ENCODE results near the gene ZFP36L2.
"Not testable (repeated sequence)": the region's sequence is repeated elsewhere in the genome, so short reads cannot be mapped to it uniquely, and the experiment has no call there.

Gene ZFP36L2

DNA sequence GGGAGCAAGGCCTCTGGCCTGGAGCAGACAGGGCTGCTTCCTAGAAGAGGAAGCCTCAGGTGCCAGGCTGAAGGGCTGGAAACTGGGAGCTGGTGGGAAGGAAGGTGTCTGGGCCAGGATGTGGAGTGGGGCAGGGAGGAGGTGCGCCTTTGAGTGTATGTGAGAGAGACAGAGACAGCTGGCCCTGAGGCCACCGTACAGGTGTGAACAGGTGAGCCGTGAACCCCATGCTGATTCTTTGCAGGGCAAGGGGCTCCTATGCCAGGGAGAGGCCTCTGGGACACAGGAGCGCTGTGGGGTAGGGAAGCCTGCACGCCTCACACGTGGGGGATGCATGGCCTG is 16.3 kb downstream of the ZFP36L2 start:
- DNase-seq: no peak

DNA sequence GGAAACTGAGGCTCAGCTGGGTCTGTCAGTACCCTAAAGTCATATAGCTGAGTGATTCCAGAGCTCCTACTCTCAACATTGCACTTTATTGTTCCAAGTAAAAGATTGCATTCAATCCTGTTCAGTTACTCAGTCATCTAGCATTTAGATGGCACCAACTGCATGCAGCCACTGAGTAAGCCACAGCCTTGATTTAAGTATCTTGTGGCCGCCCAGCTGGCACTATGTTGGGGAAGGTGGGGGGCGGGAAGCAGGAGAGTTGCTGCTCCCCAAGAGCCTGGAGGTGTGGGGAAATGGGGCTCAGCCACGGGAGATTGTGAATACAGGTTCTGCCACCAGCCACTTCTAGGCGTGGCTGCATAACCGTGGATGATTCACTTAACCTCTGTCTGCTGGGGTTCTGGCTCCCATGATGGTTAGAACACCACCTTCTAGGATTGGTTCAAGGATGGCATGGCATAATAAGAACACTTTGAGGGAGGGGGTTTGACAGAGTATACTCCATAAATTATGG is 17.1 kb downstream of the ZFP36L2 start:
- DNase-seq: no peak

DNA sequence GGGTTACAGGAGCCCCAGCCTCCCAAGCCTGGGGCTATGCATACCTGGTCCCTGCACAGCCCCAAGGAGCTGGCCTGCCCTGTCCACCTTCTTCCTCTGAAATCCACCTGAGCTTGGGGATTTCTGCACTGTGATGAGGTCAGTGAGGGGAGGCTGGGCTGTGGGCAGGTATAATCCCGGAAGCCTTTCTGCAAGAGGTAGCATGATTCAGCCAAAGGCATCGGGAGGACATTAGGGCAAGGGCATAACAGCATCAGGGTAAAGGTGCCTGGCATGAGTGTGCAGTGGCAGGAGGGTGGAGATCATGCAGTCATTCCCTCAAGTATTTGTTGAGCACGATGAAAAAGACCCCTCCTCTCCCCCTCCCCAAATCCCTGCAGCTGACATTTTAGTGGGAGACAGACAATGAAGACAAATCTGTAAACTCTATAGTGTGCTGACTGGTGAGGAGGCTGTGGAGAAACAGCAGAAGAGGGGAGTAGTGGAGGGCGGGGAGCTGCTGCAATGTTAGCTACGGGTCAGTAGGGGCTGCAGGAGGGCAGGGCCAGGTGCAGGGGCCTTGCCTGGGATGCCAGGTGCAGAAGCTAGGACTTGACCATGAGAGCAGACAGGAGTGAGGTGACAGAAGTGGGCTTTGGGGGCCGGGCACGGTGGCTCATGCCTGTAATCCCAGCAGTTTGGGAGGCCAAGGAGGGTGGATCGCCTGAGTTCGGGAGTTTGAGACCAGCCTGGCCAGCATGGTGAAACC is 18.7 kb downstream of the ZFP36L2 start:
- no peak for DNase-seq

DNA sequence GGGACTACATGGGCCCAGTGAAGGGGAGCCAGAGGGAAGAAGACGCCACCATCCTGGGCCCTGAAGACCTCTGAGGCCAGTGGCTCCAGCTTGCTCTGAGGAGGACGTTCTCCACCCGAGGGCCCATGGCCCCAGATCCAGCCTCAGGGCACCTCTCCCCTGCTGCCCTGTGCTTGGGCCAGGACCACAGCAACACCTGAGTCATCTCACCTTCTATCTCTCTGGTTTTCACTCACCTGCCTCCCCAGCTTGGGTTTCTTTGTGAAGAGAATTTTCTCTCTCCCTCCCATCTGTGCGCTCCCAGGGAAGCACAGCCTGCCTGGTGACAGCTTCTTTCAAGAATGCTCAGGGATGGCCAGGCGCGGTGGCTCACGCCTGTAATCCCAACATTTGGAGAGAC is 19.8 kb downstream of the ZFP36L2 start:
- no peak for DNase-seq

DNA sequence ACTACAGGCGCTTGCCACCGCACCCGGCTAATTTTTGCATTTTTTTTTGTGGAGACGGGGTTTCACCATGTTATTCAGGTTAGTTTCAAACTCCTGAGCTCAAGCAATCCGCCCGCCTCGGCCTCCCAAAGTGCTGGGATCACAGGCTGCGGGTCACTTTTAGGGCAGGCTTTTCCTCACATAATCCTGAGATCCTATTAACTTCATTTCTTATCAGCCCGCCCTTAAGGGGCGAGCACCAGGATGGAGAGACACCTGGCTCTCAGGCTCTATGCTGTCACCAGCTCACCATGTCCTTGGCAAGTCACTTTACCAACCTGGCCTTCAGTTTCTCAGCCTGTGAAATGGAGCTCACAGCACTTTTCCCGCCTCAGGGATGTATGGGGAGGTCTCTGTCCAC is 23.0 kb downstream of the ZFP36L2 start:
- no peak for DNase-seq

DNA sequence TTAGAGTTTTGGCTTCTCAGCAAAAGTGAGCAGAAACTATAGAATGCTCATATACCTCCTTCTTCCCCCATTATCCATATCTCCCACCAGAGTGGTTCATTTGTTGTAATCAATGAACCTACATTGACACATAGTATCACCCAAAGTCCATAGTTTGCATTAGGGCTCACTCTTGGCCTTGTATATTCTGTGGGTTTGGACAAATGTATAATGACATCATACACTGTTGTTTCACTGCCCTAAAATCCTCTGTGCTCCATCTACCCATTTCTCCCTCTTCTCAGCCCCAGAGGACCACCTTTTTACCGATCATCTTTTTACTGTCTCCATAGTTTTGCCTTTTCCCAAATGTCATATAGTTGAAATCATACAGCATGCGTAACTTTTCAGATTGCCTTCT is 24.1 kb downstream of the ZFP36L2 start:
- DNase-seq: no peak

DNA sequence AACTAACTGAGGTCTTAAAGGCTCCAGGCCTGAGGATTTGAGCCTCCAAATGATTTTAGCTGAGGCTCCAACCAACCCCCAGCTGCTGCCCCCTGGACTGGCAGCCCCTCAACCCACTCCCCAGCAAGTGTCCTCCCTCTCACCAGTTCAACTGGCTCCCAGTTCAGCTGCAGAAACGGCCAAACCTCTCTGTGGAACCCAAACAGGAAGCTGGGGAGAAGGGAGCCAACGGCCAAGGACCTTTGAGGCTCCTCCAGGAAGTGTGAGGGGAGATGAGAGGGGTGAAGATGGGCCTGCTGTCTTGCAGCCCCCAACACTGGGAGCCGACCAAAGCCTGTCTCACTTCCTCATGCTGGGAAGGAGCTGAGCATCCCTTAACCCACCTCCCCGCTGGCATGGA is 24.9 kb downstream of the ZFP36L2 start:
- DNase-seq: no peak

DNA sequence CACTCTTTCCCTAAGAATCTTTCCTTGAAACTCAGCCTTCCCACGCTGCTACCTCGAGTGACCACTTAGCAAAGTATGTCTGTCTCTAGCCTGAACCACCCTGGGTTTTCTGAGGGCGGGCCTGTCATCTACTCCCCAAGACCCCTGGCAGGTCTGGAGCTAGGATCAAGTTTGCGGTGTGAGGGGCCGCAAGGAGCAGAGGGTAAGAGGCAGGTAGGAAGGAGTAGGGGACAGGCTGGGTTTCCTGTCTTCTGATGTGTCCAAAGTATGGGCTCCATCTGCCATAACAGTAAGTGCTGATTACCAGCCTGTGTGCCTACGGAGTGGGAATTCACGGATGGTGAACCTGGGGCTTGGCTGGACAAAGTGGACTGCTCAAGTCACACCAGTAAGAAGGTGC is 25.4 kb downstream of the ZFP36L2 start:
- DNase-seq: no peak

DNA sequence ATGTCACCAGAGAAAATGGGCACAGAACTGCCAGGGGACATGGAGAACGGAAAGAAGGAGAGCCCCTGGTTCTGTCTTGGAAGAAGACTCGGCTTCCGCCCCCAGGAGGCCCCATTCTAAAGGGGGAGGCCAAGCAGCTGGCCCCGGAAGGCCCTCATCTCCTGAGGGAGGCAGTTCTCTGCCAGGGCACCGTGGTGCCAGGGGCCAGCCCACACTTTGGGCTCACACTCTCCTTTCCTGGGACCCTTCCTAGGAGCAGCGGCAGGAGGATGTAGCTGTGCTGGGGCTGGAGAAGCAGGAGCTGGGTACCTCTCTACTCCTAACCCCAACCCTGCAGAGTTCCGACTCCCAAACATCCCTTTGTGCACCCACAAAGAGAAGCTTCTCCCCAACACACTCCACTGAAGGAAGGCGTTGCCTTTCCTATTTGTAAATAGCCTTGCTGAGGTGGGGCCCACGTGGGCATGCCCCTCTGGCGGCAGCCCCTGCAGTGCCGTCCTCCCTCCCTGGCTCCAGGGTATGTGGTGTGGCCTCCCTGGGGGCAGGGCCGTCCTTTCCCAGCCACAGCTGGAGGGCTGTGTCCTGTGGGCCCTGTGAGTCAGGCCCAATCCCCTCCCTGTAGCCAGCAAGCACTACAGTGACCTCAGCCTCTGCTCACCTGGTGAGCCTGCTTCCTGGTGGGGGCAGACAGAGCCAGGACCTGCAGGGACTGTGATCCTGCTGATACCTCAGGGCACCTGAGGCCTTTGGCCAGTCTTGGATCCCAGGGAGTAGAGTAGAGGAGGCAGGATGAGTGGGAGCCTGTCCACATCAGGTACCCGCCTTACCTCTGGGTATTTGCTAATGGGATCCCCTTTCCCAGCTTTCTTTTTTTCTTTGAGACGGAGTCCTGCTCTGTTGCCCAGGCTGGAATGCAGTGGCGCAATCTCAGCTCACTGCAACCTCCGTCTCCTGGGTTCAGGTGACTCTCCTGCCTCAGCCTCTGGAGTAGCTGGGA is 26.6 kb downstream of the ZFP36L2 start:
- DNase-seq: no peak

DNA sequence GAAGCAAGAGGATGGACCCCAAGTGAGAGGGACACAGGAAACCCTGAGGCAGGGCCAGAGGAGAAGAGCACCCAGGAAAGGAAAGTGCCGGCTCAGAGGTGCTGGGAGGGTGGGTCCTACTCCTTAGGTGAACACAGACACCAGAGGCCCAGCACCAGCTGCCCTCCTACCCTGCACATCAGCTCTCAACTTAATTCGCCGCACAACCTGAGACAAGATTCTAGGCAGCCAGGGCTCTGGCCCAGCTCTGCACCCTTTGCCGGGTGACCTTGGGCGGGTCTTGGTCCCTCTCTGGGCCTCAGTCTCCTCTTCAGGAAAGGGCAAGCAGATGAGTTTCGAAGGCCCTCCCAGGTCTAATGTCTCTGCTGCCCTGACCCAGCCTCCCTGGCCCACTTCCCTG is 28.1 kb downstream of the ZFP36L2 start:
- DNase-seq: no peak

DNA sequence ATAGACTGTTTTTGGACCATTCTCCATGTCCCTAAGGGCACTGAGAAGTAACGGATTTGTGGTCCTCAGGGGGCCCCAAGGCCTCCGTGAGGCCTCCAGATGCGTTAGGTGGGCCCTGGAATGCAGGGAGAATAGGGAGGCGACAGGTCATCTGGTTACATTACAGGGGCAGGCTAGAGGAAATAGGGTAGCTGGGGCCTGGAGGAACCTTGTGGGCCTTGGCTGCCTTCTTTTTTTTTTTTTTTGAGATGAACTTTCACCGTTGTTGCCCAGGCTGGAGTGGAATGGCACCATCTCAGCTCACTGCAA is 28.9 kb downstream of the ZFP36L2 start:
- DNase-seq: no peak

DNA sequence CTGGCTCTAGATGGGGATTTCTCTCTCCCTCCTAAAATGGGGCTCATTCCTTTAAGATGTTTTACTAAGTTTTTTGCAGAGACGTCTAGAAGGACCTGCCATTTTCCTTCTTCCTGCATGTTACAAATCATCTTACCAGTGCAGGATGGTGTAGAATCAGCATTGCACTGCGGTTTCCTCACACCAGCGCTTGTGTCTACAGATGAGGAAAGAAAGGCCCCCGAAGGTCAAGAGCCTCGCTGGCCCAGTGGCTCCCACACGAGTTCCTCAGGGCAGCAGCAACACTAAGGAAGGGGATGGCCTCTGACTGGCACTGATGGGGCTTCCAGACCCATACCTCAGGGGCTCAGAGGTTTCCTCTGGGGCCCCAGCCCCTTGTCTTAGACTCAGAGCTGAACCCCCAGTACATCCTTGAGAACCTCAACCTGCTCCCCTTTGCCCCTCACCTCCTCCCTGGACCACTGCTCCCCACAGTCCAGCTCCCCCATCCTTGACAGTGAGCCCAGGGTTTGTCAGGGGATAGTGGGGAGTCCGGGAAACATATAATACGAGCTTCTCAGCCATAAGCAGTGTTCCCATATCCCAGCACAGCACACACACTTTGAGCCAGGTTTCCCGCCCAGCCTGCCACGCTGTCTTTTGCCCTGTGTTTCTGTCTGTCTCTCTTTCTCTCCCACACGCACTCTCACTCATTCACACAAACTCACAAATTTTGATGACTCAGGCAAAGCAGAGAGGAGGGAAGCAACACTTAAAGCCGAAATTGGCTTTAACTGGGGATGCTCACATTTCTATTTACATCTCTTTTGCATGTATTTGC is 29.4 kb downstream of the ZFP36L2 start:
- peak in 1 of 51 donors; percentile 20 for DNase-seq

DNA sequence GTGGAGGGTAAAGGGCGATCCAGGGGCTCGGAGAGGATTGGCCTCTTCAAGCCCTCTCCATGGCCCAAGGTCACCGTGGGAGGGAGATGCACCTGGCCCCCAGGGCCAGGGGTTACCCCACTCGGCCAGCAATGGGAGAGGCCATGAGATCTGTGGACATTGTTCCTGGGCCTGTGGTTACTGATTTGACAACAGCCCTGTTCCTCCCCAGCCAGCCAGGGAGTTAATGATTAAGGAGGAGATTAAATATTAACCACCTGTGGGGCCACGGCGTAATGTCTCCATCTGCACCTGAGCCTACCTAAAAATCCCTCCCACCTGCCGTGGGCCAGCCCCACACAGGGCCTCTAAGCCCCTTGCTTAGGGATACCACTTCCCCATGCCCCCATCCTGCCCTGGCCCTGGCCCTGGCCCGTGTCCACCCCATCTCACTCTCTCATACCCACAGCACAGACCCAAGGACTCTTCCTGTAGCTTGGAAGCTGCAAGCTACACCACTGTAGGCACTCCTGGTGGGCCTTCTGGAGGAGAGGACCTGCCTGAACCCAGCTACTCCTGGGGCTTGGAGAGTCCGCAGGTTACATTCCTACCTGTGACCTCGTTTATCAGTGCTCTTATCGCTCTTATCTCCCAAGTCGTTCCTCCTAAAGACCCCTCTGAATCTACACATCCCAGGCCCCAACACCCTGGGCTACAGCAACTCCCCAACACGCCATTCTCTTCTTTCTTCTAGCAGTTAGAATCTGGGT is 32.1 kb downstream of the ZFP36L2 start:
- DNase-seq: no peak

DNA sequence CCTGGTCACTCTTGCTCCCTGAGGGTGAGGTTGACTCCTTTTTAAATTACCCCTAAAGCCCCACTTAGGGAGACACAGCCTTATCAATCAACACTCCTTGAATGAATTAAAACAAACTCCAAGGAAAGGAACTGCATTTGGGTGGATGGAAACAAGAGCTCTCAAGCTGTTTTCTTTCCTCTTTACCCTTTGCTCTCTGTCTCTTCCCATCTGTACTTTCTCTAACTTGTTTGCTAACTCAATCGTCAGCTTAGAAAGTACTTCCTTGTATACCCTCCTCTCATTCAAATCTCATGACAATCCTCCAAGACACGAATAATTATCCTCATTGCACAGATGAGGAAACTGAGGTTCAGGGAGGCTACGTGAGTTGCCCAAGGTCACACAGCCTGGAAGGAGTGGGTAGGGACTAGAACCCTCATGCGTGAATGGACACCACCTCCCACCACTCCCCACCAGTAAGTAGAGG is 32.7 kb downstream of the ZFP36L2 start:
- no peak for DNase-seq

DNA sequence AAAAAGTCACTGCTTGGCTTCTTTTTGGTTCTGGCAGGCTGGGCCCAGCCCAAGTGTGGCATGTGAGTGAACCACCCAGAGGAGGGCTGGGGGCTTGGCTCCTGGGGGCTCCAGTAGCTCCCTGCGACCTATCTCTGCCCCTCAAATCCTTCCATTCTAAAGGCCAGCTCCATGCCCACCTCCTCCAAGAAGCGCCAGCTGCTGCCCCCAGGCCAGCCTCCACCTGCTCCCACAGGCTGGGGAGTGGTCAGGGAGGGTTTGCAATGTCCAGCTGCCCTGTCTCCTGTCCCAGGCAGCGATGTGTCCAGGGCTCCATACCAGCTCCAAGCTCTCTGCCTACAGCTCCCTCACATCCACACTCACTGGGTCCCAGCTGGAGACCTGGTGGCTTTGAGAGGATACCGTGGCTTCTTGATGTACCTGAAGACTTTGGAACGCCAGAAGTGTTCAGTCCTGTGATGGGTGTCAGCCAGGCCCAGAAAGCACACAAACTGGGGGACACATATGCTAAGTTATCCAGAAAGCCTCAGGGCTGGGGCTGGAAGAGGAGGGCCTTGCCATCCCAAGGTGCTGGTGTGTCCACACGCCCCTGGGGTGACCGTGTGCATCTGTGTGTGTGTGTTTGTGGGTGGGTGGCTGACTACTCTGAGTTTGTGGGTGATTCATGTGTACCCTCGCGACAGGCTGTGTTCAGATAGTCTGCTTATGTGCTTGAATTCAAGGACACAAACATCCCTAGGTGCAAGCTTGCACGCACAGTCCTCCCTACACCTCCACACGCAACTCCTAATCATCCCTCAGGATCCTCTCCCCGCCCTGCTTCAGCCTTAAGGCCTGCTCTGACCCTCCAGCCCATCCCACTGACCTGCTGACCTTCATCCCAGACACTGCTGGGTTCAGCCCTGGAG is 33.4 kb downstream of the ZFP36L2 start:
- DNase-seq: no peak

DNA sequence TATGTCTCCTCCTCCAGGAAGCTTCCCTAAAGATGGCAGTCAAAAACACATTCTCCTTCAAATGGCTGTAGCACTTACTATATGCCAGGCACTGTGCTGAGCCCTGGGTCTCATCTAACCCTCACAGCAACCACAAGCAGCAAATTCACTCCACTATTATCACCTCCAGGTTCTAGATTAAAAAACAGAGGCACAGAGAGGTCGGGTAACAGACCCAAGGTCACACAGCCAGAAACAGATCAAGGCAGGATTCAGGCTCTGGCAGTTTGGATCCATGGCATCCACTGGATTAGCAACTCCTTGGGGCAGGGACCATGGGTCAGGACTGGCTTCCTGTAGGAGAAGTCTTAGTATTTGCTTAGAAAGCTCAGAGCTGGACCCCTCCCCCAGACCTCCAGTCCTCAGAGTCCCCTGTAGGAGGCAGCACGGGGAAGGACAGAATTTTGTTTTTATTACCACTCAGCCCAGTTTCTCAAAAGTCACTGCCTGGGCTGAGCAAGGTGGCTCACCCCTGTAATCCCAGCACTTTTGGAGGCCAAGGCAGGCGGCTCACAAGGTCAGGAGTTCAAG is 34.4 kb downstream of the ZFP36L2 start:
- DNase-seq: no peak

DNA sequence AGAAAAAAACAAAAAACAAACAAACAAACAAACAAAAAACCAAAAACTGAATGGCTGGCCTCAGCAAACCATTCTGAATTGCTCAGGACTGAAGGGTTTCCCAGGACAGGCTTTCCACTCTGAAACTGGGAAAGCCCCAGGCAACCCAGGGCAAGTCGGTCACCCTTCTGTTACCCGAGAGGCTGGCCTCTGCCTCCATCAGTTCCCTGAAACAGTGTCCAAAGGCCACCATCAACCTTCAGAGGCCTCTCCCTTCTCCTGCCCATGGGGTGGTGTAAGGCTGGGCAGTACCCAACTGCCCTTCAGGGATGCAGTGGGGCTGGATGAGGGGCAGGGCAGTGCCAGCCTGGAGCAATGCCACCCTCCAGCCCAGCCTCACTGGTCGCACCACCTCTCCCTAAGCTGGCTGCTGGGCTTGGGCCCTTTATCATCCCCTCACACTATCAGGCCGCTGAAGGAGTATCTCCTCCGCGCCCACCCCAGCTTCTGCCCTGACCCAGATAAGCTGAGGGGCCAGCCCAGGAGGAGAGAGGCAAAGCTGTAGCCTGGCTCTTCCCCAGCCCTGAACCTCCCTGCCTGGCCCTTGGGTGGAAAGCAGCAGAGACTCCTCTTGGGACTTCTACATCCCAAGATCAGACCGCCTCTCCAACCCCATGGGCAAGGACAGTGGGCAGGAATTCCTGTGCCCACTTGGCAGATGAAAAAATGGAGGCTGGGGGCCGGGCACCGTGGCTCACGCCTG is 35.9 kb downstream of the ZFP36L2 start:
- no peak for DNase-seq

DNA sequence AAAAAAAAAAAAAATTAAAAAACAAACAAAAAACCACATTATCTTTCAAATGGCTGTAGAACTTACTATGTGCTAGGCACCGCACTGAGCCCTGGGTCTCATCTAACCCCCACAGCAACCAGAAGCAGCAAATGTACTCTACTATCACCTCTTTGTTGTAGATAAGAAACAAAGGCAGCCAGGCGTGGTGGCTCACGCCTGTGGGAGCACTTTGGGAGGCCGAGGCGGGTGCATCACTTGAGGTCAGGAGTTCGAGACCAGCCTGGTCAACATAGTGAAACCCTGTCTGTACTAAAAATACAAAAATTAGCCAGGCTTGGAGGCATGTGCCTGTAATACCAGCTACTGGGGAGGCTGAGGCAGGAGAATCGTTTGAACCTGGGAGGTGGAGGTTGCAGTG is 36.5 kb downstream of the ZFP36L2 start:
- DNase-seq: not testable (repeated sequence)
